Lower leg skin (tissue), 4 donors: ENCODE data around the gene MCM9. TPM values are rescaled to one million over a fixed set of nuclear protein-coding genes. Genes with fewer than 3 reads are reported as not detected.

Experiments used
- DNase-seq, 2 donors: peaks; one replicate each; pipeline ENCODE4 v3.0.0-alpha.2; 2019; ENCODE audit warnings: low spot score in 2 of 2
- H3K4me3 ChIP-seq: fragments of 200-600 bp; sonication (generic); 2 replicates; pipeline ENCODE4 v1.5.1; 2017; ENCODE audit warnings: mild to moderate bottlenecking, low read depth; ENCODE audit not compliant: poor library complexity, severe bottlenecking
- CTCF ChIP-seq, 3 donors: fragments of 450-650 bp; IDR thresholded peaks; one replicate each; pipeline ENCODE4 v1.5.1; 2016; ENCODE audit warnings: antibody characterized with exemption in 3 of 3, mild to moderate bottlenecking in 3 of 3, moderate library complexity in 2 of 3
- POLR2A ChIP-seq, 2 donors: fragments of 450-650 bp; IDR thresholded peaks; one replicate each; pipeline ENCODE4 v1.6.1; 2016 to 2017; ENCODE audit warnings: antibody characterized with exemption in 2 of 2, mild to moderate bottlenecking in 1 of 2, moderate library complexity in 1 of 2
- WGBS, 2 donors: methylation state at CpG; one replicate each; pipeline ENCODE4 v1.1.5; 2018; 5-methylcytosine and 5-hydroxymethylcytosine counted together
- intact Hi-C: fragments of 100-400 bp; cut with DNase I; formaldehyde crosslinking; loops from one replicate; pipeline ENCODE4 v1.15.0; 2023; ENCODE audit warnings: low total_unique reads
- total RNA-seq, 4 donors: library from RNA; depleted of rRNA; stranded (reverse); fragments of >200 nt; gene quantifications; one replicate each; pipeline ENCODE4 v1.1.0, GENCODE V29; 2016

The MCM9 gene
- total RNA-seq, 4 donors from 2014 or later: 21.3 to 29.6 (median 27.6) TPM

DNA sequence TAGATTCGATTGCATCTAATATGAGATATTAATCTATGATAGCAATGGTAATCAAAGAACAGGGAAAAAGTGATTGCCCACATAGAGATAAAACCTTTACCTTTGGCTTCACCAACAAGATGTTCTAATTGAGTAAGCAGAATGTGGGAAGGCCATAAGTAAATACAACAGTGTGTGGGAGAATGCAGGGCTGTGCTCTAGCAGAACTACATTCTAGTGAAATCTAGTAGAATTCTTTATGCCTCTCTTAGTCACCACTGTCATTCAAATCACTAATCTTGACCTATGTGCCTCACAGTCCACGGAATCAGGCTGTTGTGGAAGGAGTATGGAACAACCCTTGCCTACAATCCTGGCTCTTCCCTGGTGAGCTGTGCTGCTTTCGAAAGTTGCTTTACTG lies 30.4 kb upstream of the MCM9 start:
- H3K4me3 ChIP-seq: no peak overlapping the region
- no peak for DNase-seq
- intact Hi-C loops: loop anchor here (10.0 kb wide), 1 partner anchor 139 kb away; no protein-coding TSS in a partner anchor
- 91 to 95% methylated on average over 3 of the region's 3 CpGs for WGBS, 2 donors
- no peak for TF ChIP-seq CTCF (IDR thresholded peaks at IDR 0.05)
- TF ChIP-seq POLR2A (IDR thresholded peaks at IDR 0.05): no peak

GRCh38 chr6:118963003-118963402 lies 28.0 kb upstream of the MCM9 start:
- intact Hi-C loops: loop anchor here (10.0 kb wide), 1 partner anchor 142 kb away; no protein-coding TSS in a partner anchor
- TF ChIP-seq CTCF (IDR thresholded peaks at IDR 0.05): no peak
- no peak for TF ChIP-seq POLR2A (IDR thresholded peaks at IDR 0.05)
- no peak overlapping the region for H3K4me3 ChIP-seq
- no peak for DNase-seq

DNA sequence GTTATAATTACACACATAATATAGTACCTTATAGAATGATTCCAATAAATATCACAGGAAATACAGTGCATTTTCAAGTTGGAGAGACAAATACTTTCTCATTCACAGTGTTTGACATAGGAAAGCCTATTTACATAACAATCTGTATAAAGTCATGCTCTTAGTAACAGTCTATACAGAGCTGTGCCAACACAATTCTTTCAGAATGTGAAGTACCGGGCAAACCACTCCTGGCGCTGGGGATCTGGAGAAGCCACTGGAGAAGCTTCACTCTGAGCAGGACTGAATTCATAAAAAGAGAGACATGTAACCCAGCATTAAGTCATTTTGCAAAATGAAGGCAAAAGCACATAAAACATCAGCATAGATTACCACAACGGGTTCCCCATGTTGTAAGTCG lies 24.9 kb upstream of the MCM9 start:
- intact Hi-C loops: loop anchor here (10.0 kb wide), 1 partner anchor 145 kb away; no protein-coding TSS in a partner anchor
- 92 to 95% methylated on average over 4 of the region's 4 CpGs for WGBS, 2 donors
- no peak for DNase-seq
- TF ChIP-seq CTCF (IDR thresholded peaks at IDR 0.05) (no peak), POLR2A (IDR thresholded peaks at IDR 0.05) (no peak)
- H3K4me3 ChIP-seq: no peak overlapping the region

- 63 to 86% methylated on average over 2 of the region's 2 CpGs for WGBS, 2 donors
- DNase-seq: no peak
- TF ChIP-seq POLR2A (IDR thresholded peaks at IDR 0.05) (no peak), CTCF (IDR thresholded peaks at IDR 0.05) (no peak)
- no peak overlapping the region for H3K4me3 ChIP-seq
- intact Hi-C loops: no loop called here
Measured at GRCh38 chr6:118953391-118953790, 18.4 kb upstream of the MCM9 start.

DNA sequence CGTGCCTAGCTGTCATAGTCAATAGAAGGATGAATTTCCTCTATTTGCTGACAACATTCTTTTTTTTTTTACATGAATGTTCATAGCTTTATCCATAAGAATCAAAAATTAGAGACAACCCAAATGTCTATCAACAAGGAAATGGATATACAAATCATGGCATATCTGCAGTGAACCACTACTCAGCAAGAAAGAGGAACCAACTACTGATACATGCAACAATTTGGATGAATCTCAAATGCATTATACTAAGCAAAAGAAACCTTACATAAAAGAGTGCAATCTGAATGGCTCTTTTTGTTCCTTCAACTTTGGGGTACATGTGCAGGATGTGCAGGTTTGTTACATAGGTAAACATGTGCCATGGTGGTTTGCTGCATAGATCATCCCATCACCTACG lies 17.7 kb upstream of the MCM9 start:
- no peak for TF ChIP-seq POLR2A (IDR thresholded peaks at IDR 0.05)
- no peak for TF ChIP-seq CTCF (IDR thresholded peaks at IDR 0.05)
- DNase-seq: no peak
- no peak overlapping the region for H3K4me3 ChIP-seq
- intact Hi-C loops: no loop called here
- 94 to 100% methylated on average over 2 of the region's 2 CpGs for WGBS, 2 donors

- intact Hi-C loops: no loop called here
Measured at GRCh38 chr6:118945217-118945616, 10.3 kb upstream of the MCM9 start.

More at GRCh38 chr6:118945217-118945616, 10.3 kb upstream of the MCM9 start:
- H3K4me3 ChIP-seq: no peak overlapping the region
- TF ChIP-seq POLR2A (IDR thresholded peaks at IDR 0.05) (no peak), CTCF (IDR thresholded peaks at IDR 0.05) (no peak)
- DNase-seq: no peak
